GM12892 (cell line): ENCODE data around the gene PCDHGB4.
"Not testable (repeated sequence)": the region's sequence is repeated elsewhere in the genome, so short reads cannot be mapped to it uniquely, and the experiment has no call there.

Experiments used
- POLR2A ChIP-seq: IDR thresholded peaks from 2 replicates; pipeline ENCODE4 v1.6.1; 2011; ENCODE audit warnings: low read depth, low read length, control low read depth
- POLR2AphosphoS5 ChIP-seq: IDR thresholded peaks from 2 replicates; pipeline ENCODE4 v1.6.1; 2011; ENCODE audit warnings: low read depth, low read length, control low read depth
- TAF1 ChIP-seq: IDR thresholded peaks from 2 replicates; pipeline ENCODE4 v1.6.1; 2011; ENCODE audit warnings: low read depth, mild to moderate bottlenecking, control low read depth, low read length, borderline replicate concordance

- not testable (repeated sequence) for TF ChIP-seq POLR2A, TAF1, POLR2AphosphoS5
Observed at GRCh38 chr5:141375444-141376155, 11.9 kb upstream of the PCDHGB4 start.
